Endothelial cell (in vitro differentiated cells): ENCODE data around the gene PRAMEF25. TPM values are rescaled to one million over a fixed set of nuclear protein-coding genes. Genes with fewer than 3 reads are reported as not detected.
"Not testable (repeated sequence)": the region's sequence is repeated elsewhere in the genome, so short reads cannot be mapped to it uniquely, and the experiment has no call there.

Experiments used
- DNase-seq: peaks from one replicate; pipeline ENCODE4 v3.0.0; 2021; ENCODE audit warnings: low spot score
- H3K27ac Mint-ChIP-seq: one replicate; pipeline ENCODE4 v1.8.0; 2021; ENCODE audit warnings: mixed read lengths, inconsistent platforms; ENCODE audit not compliant: unreplicated experiment
- H3K27me3 Mint-ChIP-seq: one replicate; pipeline ENCODE4 v1.8.0; 2021; ENCODE audit warnings: mild to moderate bottlenecking, moderate library complexity, mixed read lengths, inconsistent platforms; ENCODE audit not compliant: unreplicated experiment
- H3K36me3 Mint-ChIP-seq: one replicate; pipeline ENCODE4 v1.8.0; 2021; ENCODE audit warnings: mild to moderate bottlenecking, low read depth, mixed read lengths, inconsistent platforms; ENCODE audit not compliant: unreplicated experiment
- H3K4me1 Mint-ChIP-seq: one replicate; pipeline ENCODE4 v1.8.0; 2021; ENCODE audit warnings: mild to moderate bottlenecking, mixed read lengths, inconsistent platforms; ENCODE audit not compliant: unreplicated experiment
- H3K4me3 Mint-ChIP-seq: one replicate; pipeline ENCODE4 v1.8.0; 2021; ENCODE audit warnings: mild to moderate bottlenecking, mixed read lengths, inconsistent platforms; ENCODE audit not compliant: unreplicated experiment
- H3K9me3 Mint-ChIP-seq: one replicate; pipeline ENCODE4 v1.8.0; 2021; ENCODE audit warnings: mixed read lengths, inconsistent platforms; ENCODE audit not compliant: unreplicated experiment
- long read RNA-seq: library from polyadenylated mRNA; unstranded; transcript quantifications from one replicate; pipeline ENCODE4 v2.0.0, GENCODE V29; 2020; ENCODE audit not compliant: unreplicated experiment
- total RNA-seq: library from RNA; stranded (reverse); fragmentation: NEBNext Ultra II Directional; extraction: Animal tissue kit (Norgen Biotek cat#: 25700); gene quantifications from one replicate; pipeline ENCODE4 v1.2.1, GENCODE V29; 2021; ENCODE audit not compliant: unreplicated experiment

The PRAMEF25 gene
- not detected for total RNA-seq
- long read RNA-seq, result 0 reads

- H3K9me3 Mint-ChIP-seq, H3K36me3 Mint-ChIP-seq, H3K4me1 Mint-ChIP-seq, H3K4me3 Mint-ChIP-seq, H3K27me3 Mint-ChIP-seq, DNase-seq, H3K27ac Mint-ChIP-seq: not testable (repeated sequence)
Measured at GRCh38 chr1:13070474-13070873, at the start of gene PRAMEF25. Gene PRAMEF25, plus strand, starts transcription at chr1:13070774. Its CDS starts 2,920 bp downstream, at chr1:13073694.

- H3K4me3 Mint-ChIP-seq, H3K36me3 Mint-ChIP-seq, H3K27ac Mint-ChIP-seq, H3K27me3 Mint-ChIP-seq, DNase-seq, H3K4me1 Mint-ChIP-seq, H3K9me3 Mint-ChIP-seq: not testable (repeated sequence)
Measured at GRCh38 chr1:13056475-13056874, 14.1 kb upstream of the PRAMEF25 start, which contains the start of gene PRAMEF27. Gene PRAMEF27, minus strand, starts transcription at chr1:13056575. Its CDS starts 2,916 bp downstream, at chr1:13053659.

- H3K27me3 Mint-ChIP-seq, H3K4me1 Mint-ChIP-seq, H3K4me3 Mint-ChIP-seq, H3K36me3 Mint-ChIP-seq, H3K27ac Mint-ChIP-seq, DNase-seq: not testable (repeated sequence)
- H3K9me3 Mint-ChIP-seq, result peaks cover 27% of the 10 kb centered on the region
Measured at GRCh38 chr1:13116754-13117153, 46.2 kb downstream of the PRAMEF25 start, which contains the start of gene HNRNPCL2. Gene HNRNPCL2, minus strand, starts transcription at chr1:13116854. Its CDS starts 454 bp downstream, at chr1:13116400.

Other genes with a start within 250 kb of the PRAMEF25 start
- gene PRAMEF11, start 239.4 kb upstream of the PRAMEF25 start, total RNA-seq, result not detected
- not detected for gene HNRNPCL1, start 222.1 kb upstream of the PRAMEF25 start, total RNA-seq
- not detected for gene PRAMEF2, start 213.7 kb upstream of the PRAMEF25 start, total RNA-seq
- not detected for gene PRAMEF4, start 184.6 kb upstream of the PRAMEF25 start, total RNA-seq
- gene PRAMEF10, start 172.5 kb upstream of the PRAMEF25 start, total RNA-seq, result not detected
- not detected for gene PRAMEF7, start 154.2 kb upstream of the PRAMEF25 start, total RNA-seq
- gene PRAMEF6, start 123.2 kb upstream of the PRAMEF25 start, total RNA-seq, result not detected
- gene PRAMEF27, start 14.2 kb upstream of the PRAMEF25 start, total RNA-seq, result not detected
- gene HNRNPCL3, start 10.0 kb upstream of the PRAMEF25 start, total RNA-seq, result not detected
- gene HNRNPCL2, start 46.1 kb downstream of the PRAMEF25 start, total RNA-seq, result not detected
- gene PRAMEF26, start 85.2 kb downstream of the PRAMEF25 start, total RNA-seq, result not detected
- gene HNRNPCL4, start 94.9 kb downstream of the PRAMEF25 start, total RNA-seq, result not detected
- gene PRAMEF9, start 101.1 kb downstream of the PRAMEF25 start, total RNA-seq, result not detected
- not detected for gene PRAMEF13, start 130.6 kb downstream of the PRAMEF25 start, total RNA-seq
- not detected for gene PRAMEF18, start 155.4 kb downstream of the PRAMEF25 start, total RNA-seq
- gene PRAMEF5, start 183.4 kb downstream of the PRAMEF25 start, total RNA-seq, result not detected
- not detected for gene PRAMEF8, start 214.4 kb downstream of the PRAMEF25 start, total RNA-seq
- not detected for gene PRAMEF33, start 232.8 kb downstream of the PRAMEF25 start, total RNA-seq
- gene PRAMEF15, start 244.8 kb downstream of the PRAMEF25 start, total RNA-seq, result not detected